ENCODE results near the gene C12orf54. TPM values are rescaled to one million over a fixed set of nuclear protein-coding genes. Genes with fewer than 3 reads are reported as not detected.

C12orf54 gene
- total and polyA plus RNA-seq, 10 of the 15 experiments (the other 5 are each of a cell fraction or from before 2014, with no cell fraction given) = 0.79 to 7.8 (median 4.2) TPM

DNA sequence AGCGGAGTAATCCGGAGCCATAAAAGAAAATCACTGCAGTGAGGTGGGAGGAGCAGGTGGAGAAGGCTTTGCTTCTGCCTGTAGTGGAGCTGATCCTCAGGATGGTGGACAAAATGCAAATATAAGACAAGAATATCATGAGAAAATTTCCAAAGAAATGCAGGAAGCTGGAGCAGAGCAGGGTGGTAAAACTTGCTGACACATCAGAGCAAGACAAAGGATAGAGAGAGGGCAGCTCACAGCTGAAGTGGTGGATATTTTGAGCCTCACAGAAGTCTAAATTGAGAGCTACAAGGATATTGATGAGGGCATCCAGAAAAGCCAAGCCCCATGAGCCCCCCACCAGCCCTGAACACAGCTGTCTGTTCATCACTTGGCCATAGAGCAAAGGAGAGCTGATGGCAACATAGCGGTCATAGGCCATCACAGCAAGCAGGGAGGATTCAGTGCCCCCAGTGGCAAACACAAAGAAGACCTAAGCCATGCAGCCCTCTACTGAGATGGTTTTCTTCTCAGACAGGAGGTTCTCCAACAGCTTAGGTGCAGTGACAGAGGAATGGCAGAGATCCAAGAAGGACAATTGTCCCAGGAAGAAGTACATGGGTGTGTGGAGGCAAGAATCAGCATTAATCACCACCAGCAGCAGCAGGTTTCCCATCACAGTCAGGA is 40.0 kb upstream of the C12orf54 start:
- ChIA-PET SMC1A (ENCODE audit: uncharacterized antibody, unreplicated experiment) (interaction anchor here (1.1 kb wide), 1 partner anchor 180 kb away, joined by 3 read pairs; no protein-coding TSS in a partner anchor), RAD21 (ENCODE audit: unreplicated experiment) (interaction anchor here (0.8 kb wide), 1 partner anchor 47 kb away, joined by 3 read pairs; no protein-coding TSS in a partner anchor), POLR2A (no interaction called here), CTCF (interaction anchor here (0.6 to 1.2 kb wide), 3 partner anchors 9 to 235 kb away, joined by 3 to 6 read pairs (median 3); no protein-coding TSS in a partner anchor)
- 38% methylated on average over 3 of the region's 3 CpGs for WGBS (ENCODE audit: insufficient coverage, insufficient replicate concordance, low lambda C conversion rate, missing lambda C conversion rate)
- H3K9me3 ChIP-seq (replicated peaks; ENCODE audit: control insufficient read depth, insufficient read depth, low read length) = no peaks in the 10 kb centered on the region
- H3K27me3 ChIP-seq (replicated peaks in 1 of 2; ENCODE audit: control insufficient read depth in 2 of 2, insufficient read depth in 2 of 2, low read length in 1 of 2) = no peaks in the 10 kb centered on the region
- H3K4me3 ChIP-seq = no peak overlapping the region
- H3K4me2 ChIP-seq (ENCODE audit: control insufficient read depth, insufficient read depth) = no peak overlapping the region
- no peak for TF ChIP-seq POLR2AphosphoS5 (IDR thresholded peaks at IDR 0.05; ENCODE audit: low read length)
- TF ChIP-seq STAT1 (conservative IDR thresholded peaks at IDR 0.05) = no peak
- TF ChIP-seq, protein P1, sequence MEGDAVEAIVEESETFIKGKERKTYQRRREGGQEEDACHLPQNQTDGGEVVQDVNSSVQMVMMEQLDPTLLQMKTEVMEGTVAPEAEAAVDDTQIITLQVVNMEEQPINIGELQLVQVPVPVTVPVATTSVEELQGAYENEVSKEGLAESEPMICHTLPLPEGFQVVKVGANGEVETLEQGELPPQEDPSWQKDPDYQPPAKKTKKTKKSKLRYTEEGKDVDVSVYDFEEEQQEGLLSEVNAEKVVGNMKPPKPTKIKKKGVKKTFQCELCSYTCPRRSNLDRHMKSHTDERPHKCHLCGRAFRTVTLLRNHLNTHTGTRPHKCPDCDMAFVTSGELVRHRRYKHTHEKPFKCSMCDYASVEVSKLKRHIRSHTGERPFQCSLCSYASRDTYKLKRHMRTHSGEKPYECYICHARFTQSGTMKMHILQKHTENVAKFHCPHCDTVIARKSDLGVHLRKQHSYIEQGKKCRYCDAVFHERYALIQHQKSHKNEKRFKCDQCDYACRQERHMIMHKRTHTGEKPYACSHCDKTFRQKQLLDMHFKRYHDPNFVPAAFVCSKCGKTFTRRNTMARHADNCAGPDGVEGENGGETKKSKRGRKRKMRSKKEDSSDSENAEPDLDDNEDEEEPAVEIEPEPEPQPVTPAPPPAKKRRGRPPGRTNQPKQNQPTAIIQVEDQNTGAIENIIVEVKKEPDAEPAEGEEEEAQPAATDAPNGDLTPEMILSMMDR (IDR thresholded peaks at IDR 0.05 in 2 of 3, conservative IDR thresholded peaks at IDR 0.05 in 1 of 3; ENCODE audit: control insufficient read depth in 2 of 3, extremely low read depth in 1 of 3, insufficient read depth in 1 of 3, low read depth in 3 of 3, low read length in 3 of 3) = peak in 2 of 3 experiments; percentile 21 to 27; a peak in 3 of 6 replicates
- TF ChIP-seq, protein P2, sequence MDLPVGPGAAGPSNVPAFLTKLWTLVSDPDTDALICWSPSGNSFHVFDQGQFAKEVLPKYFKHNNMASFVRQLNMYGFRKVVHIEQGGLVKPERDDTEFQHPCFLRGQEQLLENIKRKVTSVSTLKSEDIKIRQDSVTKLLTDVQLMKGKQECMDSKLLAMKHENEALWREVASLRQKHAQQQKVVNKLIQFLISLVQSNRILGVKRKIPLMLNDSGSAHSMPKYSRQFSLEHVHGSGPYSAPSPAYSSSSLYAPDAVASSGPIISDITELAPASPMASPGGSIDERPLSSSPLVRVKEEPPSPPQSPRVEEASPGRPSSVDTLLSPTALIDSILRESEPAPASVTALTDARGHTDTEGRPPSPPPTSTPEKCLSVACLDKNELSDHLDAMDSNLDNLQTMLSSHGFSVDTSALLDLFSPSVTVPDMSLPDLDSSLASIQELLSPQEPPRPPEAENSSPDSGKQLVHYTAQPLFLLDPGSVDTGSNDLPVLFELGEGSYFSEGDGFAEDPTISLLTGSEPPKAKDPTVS (IDR thresholded peaks at IDR 0.05; ENCODE audit: low read depth, low read length) = no peak
- TF ChIP-seq POU2F2 (IDR thresholded peaks at IDR 0.05; ENCODE audit: borderline replicate concordance, low read depth, low read length) = no peak
- TF ChIP-seq BCL11A (IDR thresholded peaks at IDR 0.05; ENCODE audit: low read depth, low read length) = no peak
- intact Hi-C loops (cut with micrococcal nuclease; ENCODE audit: unreplicated experiment) (no loop called here), in situ Hi-C loops (cut with MboI) (no loop called here)
- peak; percentile 81 for ATAC-seq
- H3K27ac ChIP-seq (ENCODE audit: control insufficient read depth, insufficient read depth) = no peak overlapping the region
- H3K79me2 ChIP-seq (ENCODE audit: control insufficient read depth, insufficient read depth, low read length) = no peaks in the 10 kb centered on the region
- no peak for FAIRE-seq
- no peaks in the 10 kb centered on the region for H3K4me1 ChIP-seq (ENCODE audit: control insufficient read depth, insufficient read depth, low read length)
- no peak overlapping the region for H2AFZ ChIP-seq (ENCODE audit: control insufficient read depth, low read depth, low read length)
- H3K9ac ChIP-seq (ENCODE audit: control insufficient read depth, insufficient read depth, low read length) = no peak overlapping the region
- H3K36me3 ChIP-seq (ENCODE audit: control insufficient read depth in 2 of 2, insufficient read depth in 2 of 2, low read length in 1 of 2) = no peaks in the 10 kb centered on the region
- H4K20me1 ChIP-seq (ENCODE audit: control insufficient read depth, insufficient read depth) = no peaks in the 10 kb centered on the region
- BruUV-seq (replicated peaks) = no TSS peak
- DNase-seq (ENCODE audit: low read depth, low spot score) = no peak
